ENCODE data around the gene IL36G. TPM values are rescaled to one million over a fixed set of nuclear protein-coding genes. Genes with fewer than 3 reads are reported as not detected.

IL36G gene
- total and polyA plus RNA-seq, 9 of the 15 experiments (the other 6 are each of a cell fraction or from before 2014, with no cell fraction given), result not detected

DNA sequence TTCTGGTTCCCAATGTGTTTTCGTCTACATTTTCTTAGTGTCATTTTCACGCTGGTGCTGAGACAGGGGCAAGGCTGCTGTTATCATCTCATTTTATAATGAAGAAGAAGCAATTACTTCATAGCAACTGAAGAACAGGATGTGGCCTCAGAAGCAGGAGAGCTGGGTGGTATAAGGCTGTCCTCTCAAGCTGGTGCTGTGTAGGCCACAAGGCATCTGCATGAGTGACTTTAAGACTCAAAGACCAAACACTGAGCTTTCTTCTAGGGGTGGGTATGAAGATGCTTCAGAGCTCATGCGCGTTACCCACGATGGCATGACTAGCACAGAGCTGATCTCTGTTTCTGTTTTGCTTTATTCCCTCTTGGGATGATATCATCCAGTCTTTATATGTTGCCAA lies 7.3 kb downstream of the IL36G start:
- no peaks in the 10 kb centered on the region for H3K4me1 ChIP-seq (replicated peaks in 1 of 2; ENCODE audit: control insufficient read depth in 2 of 2, insufficient read depth in 2 of 2, low read length in 2 of 2)
- no peak overlapping the region for H3K4me3 ChIP-seq
- FAIRE-seq, result no peak
- POLR2A ChIA-PET, result interaction anchor here (0.6 kb wide), 1 partner anchor 792 kb away, joined by 4 read pairs; no protein-coding TSS in a partner anchor
- H3K9me1 ChIP-seq (ENCODE audit: control insufficient read depth, insufficient read depth, low read length), result no peaks in the 10 kb centered on the region
- no TSS peak for BruUV-seq (replicated peaks)
- H4K20me1 ChIP-seq (replicated peaks; ENCODE audit: control insufficient read depth, insufficient read depth, low read length), result no peaks in the 10 kb centered on the region
- in situ Hi-C loops (cut with MboI) (no loop called here), intact Hi-C loops (cut with micrococcal nuclease) (no loop called here)
- H3K9me3 ChIP-seq (replicated peaks; ENCODE audit: control insufficient read depth, insufficient read depth, low read depth, low read length), result no peaks in the 10 kb centered on the region
- H3K27me3 ChIP-seq (ENCODE audit: control insufficient read depth in 2 of 2, insufficient read depth in 2 of 2, low read length in 2 of 2), result peaks cover 16 to 23% of the 10 kb centered on the region in 2 experiments; a peak in 4 of 5 replicates
- ATAC-seq, result no peak
- no peak overlapping the region for H3K4me2 ChIP-seq (ENCODE audit: insufficient read depth, low read length)
- H3K36me3 ChIP-seq (ENCODE audit: control insufficient read depth, insufficient read depth, low read length), result no peaks in the 10 kb centered on the region
- CTCF ChIA-PET (ENCODE audit: low intra/inter-chr PET ratio), result interaction anchor here (0.9 to 1.2 kb wide), 3 partner anchors 26 to 65 kb away, joined by 4 to 5 read pairs (median 4); no protein-coding TSS in a partner anchor
- H3K9ac ChIP-seq (ENCODE audit: insufficient read depth in 1 of 2, low read depth in 2 of 2, low read length in 2 of 2), result no peak overlapping the region
- DNase-seq (ENCODE audit: extremely low read depth in 1 of 4, low spot score in 3 of 4), result no peak
- 10% methylated on average over 5 of the region's 5 CpGs for WGBS (ENCODE audit: insufficient coverage, low coverage, missing lambda C conversion rate)
- H3K79me2 ChIP-seq (ENCODE audit: control insufficient read depth, insufficient read depth, low read length), result no peaks in the 10 kb centered on the region
- H2AFZ ChIP-seq (ENCODE audit: low read depth, low read length), result no peak overlapping the region
- no peak overlapping the region for H3K27ac ChIP-seq (ENCODE audit: extremely low read depth, low read depth, low read length)
- TF ChIP-seq ZNF347 (CRISPR knock-in tag; IDR thresholded peaks at IDR 0.05; ENCODE audit: low read depth), result no peak
- TF ChIP-seq ZNF408 (CRISPR knock-in tag; IDR thresholded peaks at IDR 0.05; ENCODE audit: low read depth), result no peak
- TF ChIP-seq MAFK (IDR thresholded peaks at IDR 0.05; ENCODE audit: low read length), result no peak
- TF ChIP-seq, protein P1, sequence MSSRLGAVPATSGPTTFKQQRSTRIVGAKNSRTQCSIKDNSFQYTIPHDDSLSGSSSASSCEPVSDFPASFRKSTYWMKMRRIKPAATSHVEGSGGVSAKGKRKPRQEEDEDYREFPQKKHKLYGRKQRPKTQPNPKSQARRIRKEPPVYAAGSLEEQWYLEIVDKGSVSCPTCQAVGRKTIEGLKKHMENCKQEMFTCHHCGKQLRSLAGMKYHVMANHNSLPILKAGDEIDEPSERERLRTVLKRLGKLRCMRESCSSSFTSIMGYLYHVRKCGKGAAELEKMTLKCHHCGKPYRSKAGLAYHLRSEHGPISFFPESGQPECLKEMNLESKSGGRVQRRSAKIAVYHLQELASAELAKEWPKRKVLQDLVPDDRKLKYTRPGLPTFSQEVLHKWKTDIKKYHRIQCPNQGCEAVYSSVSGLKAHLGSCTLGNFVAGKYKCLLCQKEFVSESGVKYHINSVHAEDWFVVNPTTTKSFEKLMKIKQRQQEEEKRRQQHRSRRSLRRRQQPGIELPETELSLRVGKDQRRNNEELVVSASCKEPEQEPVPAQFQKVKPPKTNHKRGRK (tag; IDR thresholded peaks at IDR 0.05), result no peak
- no peak for TF ChIP-seq RFX1 (IDR thresholded peaks at IDR 0.05)
- TF ChIP-seq KAT8 (IDR thresholded peaks at IDR 0.05; ENCODE audit: low read depth), result no peak
- TF ChIP-seq ZNF717 (CRISPR knock-in tag; IDR thresholded peaks at IDR 0.05), result no peak
- no peak for TF ChIP-seq JUN (IDR thresholded peaks at IDR 0.05; ENCODE audit: borderline replicate concordance, low read depth, low read length)
- no peak for TF ChIP-seq JUN (CRISPR knock-in tag; IDR thresholded peaks at IDR 0.05; ENCODE audit: borderline replicate concordance)
- TF ChIP-seq, protein P2, sequence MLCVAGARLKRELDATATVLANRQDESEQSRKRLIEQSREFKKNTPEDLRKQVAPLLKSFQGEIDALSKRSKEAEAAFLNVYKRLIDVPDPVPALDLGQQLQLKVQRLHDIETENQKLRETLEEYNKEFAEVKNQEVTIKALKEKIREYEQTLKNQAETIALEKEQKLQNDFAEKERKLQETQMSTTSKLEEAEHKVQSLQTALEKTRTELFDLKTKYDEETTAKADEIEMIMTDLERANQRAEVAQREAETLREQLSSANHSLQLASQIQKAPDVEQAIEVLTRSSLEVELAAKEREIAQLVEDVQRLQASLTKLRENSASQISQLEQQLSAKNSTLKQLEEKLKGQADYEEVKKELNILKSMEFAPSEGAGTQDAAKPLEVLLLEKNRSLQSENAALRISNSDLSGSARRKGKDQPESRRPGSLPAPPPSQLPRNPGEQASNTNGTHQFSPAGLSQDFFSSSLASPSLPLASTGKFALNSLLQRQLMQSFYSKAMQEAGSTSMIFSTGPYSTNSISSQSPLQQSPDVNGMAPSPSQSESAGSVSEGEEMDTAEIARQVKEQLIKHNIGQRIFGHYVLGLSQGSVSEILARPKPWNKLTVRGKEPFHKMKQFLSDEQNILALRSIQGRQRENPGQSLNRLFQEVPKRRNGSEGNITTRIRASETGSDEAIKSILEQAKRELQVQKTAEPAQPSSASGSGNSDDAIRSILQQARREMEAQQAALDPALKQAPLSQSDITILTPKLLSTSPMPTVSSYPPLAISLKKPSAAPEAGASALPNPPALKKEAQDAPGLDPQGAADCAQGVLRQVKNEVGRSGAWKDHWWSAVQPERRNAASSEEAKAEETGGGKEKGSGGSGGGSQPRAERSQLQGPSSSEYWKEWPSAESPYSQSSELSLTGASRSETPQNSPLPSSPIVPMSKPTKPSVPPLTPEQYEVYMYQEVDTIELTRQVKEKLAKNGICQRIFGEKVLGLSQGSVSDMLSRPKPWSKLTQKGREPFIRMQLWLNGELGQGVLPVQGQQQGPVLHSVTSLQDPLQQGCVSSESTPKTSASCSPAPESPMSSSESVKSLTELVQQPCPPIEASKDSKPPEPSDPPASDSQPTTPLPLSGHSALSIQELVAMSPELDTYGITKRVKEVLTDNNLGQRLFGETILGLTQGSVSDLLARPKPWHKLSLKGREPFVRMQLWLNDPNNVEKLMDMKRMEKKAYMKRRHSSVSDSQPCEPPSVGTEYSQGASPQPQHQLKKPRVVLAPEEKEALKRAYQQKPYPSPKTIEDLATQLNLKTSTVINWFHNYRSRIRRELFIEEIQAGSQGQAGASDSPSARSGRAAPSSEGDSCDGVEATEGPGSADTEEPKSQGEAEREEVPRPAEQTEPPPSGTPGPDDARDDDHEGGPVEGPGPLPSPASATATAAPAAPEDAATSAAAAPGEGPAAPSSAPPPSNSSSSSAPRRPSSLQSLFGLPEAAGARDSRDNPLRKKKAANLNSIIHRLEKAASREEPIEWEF (CRISPR knock-in tag; IDR thresholded peaks at IDR 0.05), result no peak
- TF ChIP-seq CREB1 (IDR thresholded peaks at IDR 0.05), result no peak
- TF ChIP-seq CREB1 (CRISPR knock-in tag; IDR thresholded peaks at IDR 0.05), result no peak
- TF ChIP-seq, protein P3, sequence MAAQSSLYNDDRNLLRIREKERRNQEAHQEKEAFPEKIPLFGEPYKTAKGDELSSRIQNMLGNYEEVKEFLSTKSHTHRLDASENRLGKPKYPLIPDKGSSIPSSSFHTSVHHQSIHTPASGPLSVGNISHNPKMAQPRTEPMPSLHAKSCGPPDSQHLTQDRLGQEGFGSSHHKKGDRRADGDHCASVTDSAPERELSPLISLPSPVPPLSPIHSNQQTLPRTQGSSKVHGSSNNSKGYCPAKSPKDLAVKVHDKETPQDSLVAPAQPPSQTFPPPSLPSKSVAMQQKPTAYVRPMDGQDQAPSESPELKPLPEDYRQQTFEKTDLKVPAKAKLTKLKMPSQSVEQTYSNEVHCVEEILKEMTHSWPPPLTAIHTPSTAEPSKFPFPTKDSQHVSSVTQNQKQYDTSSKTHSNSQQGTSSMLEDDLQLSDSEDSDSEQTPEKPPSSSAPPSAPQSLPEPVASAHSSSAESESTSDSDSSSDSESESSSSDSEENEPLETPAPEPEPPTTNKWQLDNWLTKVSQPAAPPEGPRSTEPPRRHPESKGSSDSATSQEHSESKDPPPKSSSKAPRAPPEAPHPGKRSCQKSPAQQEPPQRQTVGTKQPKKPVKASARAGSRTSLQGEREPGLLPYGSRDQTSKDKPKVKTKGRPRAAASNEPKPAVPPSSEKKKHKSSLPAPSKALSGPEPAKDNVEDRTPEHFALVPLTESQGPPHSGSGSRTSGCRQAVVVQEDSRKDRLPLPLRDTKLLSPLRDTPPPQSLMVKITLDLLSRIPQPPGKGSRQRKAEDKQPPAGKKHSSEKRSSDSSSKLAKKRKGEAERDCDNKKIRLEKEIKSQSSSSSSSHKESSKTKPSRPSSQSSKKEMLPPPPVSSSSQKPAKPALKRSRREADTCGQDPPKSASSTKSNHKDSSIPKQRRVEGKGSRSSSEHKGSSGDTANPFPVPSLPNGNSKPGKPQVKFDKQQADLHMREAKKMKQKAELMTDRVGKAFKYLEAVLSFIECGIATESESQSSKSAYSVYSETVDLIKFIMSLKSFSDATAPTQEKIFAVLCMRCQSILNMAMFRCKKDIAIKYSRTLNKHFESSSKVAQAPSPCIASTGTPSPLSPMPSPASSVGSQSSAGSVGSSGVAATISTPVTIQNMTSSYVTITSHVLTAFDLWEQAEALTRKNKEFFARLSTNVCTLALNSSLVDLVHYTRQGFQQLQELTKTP (IDR thresholded peaks at IDR 0.05; ENCODE audit: low read depth in 1 of 2, partially characterized antibody in 2 of 2), result no peak

Measured in K562 (cell line).